Medulla oblongata (tissue), 1 donor: ENCODE results near the gene PPP2R2B.

Source experiments
- DNase-seq: peaks from one replicate; pipeline ENCODE4 v3.0.0-alpha.2; 2015; ENCODE audit errors: extremely low spot score

Gene PPP2R2B

DNA sequence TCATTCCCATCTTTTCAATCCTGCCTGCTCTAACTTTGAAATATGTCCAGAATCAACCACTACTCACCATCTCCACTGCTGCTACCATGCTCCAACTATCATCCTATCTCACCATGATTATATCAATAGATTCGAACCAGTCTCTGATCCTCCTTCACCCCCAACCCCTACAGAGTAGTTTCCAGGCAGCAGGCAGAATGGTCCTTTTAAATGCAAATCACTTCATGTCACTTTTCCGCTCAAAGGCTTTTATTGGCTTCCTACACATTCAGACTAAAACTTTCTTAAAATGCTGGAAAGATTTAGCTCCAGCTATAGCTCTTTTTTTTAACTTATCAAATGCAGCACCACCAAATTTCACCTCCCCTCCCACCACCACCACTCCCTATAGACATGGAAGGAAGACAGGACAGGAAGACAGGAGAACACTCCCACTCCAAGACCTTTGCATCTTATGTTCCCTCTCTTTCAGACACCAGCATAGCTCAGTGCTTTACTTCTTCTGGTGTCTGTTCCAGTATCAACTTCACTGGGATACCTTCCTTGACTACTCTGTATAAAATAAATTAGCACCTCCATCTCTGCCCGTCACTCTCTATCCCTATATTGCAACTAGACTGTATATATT lies 9.9 kb upstream of the PPP2R2B start:
- no peak for DNase-seq

- DNase-seq = no peak
Observed at GRCh38 chr5:146884066-146884626, 5.6 kb upstream of the PPP2R2B start.

GRCh38 chr5:146883511-146883910 lies 5.0 kb upstream of the PPP2R2B start:
- DNase-seq = no peak

GRCh38 chr5:146880966-146881365 lies 2.4 kb upstream of the PPP2R2B start:
- peak; percentile 37 for DNase-seq

DNA sequence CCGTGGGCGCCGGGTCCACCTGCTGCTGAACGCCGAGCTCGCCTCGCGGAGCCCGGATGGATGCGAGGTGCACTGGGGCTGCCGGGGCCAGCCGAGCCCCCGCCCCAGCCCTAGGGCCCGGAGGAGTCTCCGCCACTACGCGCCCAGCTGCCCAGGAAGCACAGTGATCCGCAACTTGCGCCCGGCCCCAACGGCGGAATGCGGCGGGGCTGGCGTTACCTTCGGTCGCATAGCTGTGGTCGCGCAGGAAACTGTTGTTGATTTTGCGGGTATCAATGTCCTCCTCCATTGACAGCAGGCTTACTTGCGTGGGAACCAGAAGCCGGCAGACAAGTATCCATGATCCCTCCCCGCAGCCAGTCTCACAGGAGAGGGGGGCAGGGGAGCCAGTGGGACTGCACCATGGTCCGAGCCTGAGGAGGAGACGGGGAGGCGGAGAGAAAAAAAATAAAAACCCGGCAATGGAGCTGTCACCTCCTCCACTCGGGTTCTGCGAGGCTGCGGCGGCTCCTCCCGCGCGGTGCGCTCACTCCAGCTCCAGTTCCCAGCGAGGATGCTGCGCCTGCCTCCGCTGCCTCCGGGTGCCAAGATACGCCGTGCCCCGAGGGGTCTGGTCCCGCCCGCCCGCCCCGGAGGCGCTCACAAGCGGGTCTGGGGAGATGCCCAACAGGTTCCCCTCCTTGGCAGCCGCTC lies 628 bp downstream of the PPP2R2B start:
- peak; percentile 27 for DNase-seq

DNA sequence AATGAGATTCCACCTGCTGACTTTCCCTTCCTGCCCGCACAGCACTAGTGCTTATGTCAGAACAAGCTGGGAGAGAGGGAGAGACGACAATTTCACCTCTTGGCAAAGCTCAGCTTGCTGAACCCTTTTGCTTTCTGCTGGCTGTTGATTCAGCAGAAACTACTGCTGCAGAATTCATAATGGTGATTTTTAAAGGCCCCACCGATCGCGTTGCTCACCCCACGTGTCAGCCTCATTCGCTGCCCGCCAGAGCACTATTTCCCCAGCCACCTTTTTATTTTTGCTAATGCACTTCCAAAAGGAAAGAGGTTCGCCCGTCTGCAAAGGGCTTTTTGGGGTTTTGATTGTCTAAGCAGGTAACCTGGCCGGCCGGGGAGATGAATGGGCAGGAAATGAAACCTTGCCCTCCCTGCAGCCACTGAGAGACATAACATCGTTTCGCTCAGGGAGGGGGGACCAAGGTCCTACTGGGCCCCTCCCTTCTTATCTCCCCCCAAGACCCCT lies 1.3 kb downstream of the PPP2R2B start:
- DNase-seq = peak; percentile 66

DNA sequence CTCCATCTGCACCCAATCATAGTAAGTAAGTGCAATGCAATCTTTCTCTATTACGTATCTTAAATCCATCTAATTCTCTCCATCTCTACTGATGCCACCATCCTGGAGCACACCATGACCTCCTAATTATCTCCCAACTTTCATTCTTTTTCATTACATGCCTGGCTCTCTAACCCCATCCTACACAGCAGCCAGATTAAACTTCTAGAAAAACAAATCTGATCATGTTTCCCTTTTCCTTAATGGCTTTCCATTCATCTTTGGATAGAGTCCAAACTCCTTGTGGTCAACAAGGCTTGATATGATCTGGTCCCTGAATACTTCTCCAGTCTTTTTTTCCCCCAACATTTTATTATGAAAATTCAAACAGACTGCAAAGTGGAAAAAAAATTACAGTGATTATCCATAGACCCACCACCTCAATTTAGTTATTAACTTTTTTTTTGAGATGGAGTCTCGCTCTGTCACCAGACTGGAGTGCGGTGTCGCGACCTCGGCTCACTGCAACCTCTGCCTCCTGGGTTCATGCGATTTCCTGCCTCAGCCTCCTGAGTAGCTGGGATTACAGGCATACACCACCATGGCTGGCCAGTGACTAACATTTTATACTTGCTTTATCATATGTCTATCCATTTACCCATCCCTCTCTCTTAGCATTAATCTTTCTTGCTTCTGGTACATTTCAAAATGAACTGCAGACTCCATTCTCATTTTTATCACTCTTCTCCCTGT lies 5.2 kb downstream of the PPP2R2B start:
- DNase-seq = no peak

GRCh38 chr5:146872188-146872587 lies 6.4 kb downstream of the PPP2R2B start:
- DNase-seq = no peak

DNA sequence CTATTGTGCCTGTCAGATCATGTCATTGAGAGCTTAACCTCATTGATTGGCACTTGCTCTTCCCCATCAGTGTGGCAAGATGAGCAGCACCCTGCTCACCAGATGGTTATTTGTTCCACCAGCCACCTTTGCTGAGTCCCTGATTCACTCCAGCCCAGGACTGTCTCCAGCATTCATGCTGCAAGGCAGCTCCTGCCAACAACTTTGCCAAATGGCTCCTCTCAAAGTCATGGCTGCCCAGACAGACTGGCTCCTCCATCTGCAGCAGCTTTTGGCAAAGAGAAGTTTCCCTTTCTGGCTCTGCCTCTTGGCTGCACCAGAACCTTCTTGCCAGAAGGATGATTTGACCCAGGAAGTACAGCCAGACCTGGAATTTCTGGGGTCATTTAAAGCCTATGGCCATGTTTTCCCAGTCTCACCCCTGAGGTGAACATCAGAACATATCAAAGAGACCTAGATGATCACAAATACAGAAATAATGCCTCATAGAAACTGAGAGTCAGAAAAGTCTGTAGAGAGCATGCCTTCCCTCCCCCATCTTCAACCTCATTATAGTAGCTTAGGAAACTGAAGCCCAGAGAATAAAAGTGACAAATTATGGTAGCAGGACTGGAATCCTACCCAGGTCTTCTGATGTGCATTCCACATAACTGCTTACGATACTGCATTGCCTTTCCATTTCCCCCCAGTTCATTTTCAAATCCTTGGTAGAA lies 10.4 kb downstream of the PPP2R2B start:
- DNase-seq = peak; percentile 55

- no peak for DNase-seq
Observed at GRCh38 chr5:146866263-146866662, 12.3 kb downstream of the PPP2R2B start.

GRCh38 chr5:146862641-146863040 lies 15.9 kb downstream of the PPP2R2B start:
- no peak for DNase-seq

DNA sequence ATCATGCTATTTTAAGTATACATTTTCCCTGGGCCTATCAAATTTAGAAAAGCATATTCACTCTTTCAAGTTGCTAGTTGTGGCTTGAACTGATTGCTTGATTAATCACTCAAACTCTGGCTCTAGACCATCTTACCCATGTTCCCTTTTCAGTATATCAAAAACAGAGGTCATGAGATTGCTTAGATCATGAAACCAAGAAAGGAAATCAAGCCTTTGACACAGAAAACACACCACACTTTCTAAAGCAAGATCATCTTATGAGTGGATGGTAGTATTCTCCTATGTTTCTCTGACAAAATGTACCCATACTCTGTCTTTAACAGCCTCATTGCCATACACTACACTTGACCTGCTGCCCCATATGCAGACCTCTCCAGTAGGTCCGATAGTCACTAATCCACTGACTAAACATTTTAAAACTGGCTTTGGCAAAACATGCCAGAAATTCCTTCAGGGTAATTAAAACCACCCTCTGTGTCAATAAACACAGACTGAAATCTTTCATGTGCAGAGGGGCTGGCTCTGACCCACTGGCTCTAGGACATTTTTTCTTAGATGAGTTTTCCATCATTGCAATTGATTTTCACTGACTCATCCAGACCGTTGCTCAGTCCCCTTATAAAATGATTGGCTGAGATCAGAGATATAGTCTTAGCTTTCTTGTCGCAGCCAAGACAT lies 18.2 kb downstream of the PPP2R2B start:
- DNase-seq = no peak

- DNase-seq = no peak
Observed at GRCh38 chr5:146852089-146852488, 26.5 kb downstream of the PPP2R2B start.

DNA sequence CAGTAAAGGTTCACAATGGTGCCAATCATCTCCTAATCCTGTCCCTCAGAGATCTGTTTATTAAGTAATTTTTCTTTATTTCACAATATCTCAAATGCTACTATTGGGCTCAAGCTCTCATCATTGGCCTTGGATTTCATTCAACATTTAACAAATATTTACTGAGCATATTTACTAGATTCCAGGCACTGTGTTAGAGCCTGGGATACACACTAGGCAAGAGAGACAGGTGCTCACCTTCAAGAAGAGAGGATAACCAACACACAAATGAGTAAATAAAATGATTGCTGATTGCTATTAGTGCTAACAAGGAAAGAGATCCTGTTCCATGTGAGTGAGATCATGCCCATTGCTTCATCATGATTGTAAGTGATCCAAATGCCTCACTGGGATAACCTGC lies 27.4 kb downstream of the PPP2R2B start:
- DNase-seq = no peak

- no peak for DNase-seq
Observed at GRCh38 chr5:146849694-146850303, 28.8 kb downstream of the PPP2R2B start.

DNA sequence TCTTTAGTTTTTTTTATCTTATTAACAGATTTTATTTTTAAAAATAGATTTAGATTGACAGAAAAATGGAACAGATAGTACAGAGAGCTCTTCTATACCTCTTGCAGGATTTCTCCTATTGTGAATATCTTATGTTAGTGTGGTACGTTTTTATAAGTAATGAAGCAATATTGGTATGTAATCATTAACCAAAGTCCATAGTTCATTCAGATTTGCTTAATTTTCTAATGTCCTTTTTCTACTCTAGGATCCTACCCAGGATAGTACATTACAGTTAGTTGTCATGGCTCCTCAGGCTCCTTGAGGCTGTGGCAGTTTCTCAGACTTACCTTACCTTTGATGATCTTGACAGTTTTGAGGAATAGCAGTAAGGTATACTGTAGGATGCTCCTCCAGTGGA lies 30.4 kb downstream of the PPP2R2B start:
- no peak for DNase-seq

GRCh38 chr5:146840016-146840415 lies 38.5 kb downstream of the PPP2R2B start:
- DNase-seq = no peak

GRCh38 chr5:146836226-146836842 lies 42.2 kb downstream of the PPP2R2B start:
- peak; percentile 24 for DNase-seq

GRCh38 chr5:146832985-146833732 lies 45.4 kb downstream of the PPP2R2B start:
- DNase-seq = no peak

DNA sequence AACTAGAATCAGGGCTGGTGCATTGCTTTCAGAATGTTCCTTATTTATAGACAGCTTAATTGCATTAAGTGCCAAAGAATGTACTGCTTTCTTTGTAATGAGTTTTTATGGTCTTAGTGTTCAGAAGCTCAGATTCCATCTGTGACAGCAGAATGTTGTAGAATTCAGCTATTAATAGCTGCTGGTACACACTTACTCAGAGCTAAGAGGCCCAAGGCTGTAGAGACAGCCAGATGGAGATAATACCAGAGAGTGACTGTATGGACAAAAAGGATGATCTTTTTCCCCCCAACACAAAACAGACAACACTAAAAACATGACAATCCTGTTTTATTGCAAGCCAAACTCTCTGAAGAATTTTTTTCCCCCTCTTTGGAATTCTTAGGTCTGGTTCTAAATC lies 50.2 kb downstream of the PPP2R2B start:
- no peak for DNase-seq
